GM18511 (cell line): ENCODE results near the gene NRAP.

ENCODE experiments used
- ATAC-seq: cut with Tn5 transposase; IDR thresholded peaks from one replicate; pipeline ENCODE4 v1.9.1; 2021; ENCODE audit warnings: mild to moderate bottlenecking, moderate library complexity; ENCODE audit not compliant: unreplicated experiment

NRAP gene

GRCh38 chr10:113663908-113664307 lies at the start of gene NRAP:
Gene NRAP, minus strand, starts transcription at chr10:113664041. Its CDS starts 159 bp downstream, at chr10:113663882.
- no peak for ATAC-seq

- ATAC-seq = no peak
These were observed 49.8 kb upstream of the NRAP start for GRCh38 chr10:113713640-113713982.

GRCh38 chr10:113712755-113713639 lies 49.2 kb upstream of the NRAP start:
- no peak for ATAC-seq

- ATAC-seq = no peak
These were observed 48.2 kb upstream of the NRAP start for GRCh38 chr10:113712024-113712423.

GRCh38 chr10:113711142-113711541 lies 47.3 kb upstream of the NRAP start:
- no peak for ATAC-seq

- ATAC-seq = no peak
These were observed 45.5 kb upstream of the NRAP start for GRCh38 chr10:113709221-113709838.

- ATAC-seq = no peak
These were observed 44.8 kb upstream of the NRAP start for GRCh38 chr10:113708640-113709039.

- ATAC-seq = no peak
These were observed 42.8 kb upstream of the NRAP start for GRCh38 chr10:113706623-113707022.

GRCh38 chr10:113705344-113705652 lies 41.5 kb upstream of the NRAP start:
- no peak for ATAC-seq

GRCh38 chr10:113704637-113705343 lies 40.9 kb upstream of the NRAP start:
- peak; percentile 62 for ATAC-seq

- ATAC-seq = no peak
These were observed 33.8 kb upstream of the NRAP start for GRCh38 chr10:113697595-113697994.

GRCh38 chr10:113695691-113696090 lies 31.9 kb upstream of the NRAP start:
- no peak for ATAC-seq

GRCh38 chr10:113693348-113693747 lies 29.5 kb upstream of the NRAP start:
- ATAC-seq = no peak

GRCh38 chr10:113692271-113692670 lies 28.4 kb upstream of the NRAP start:
- no peak for ATAC-seq

GRCh38 chr10:113691381-113691780 lies 27.5 kb upstream of the NRAP start:
- no peak for ATAC-seq

- no peak for ATAC-seq
These were observed 26.9 kb upstream of the NRAP start for GRCh38 chr10:113690749-113691148.

GRCh38 chr10:113689574-113689973 lies 25.7 kb upstream of the NRAP start:
- ATAC-seq = no peak

GRCh38 chr10:113689057-113689456 lies 25.2 kb upstream of the NRAP start:
- ATAC-seq = no peak

- no peak for ATAC-seq
These were observed 23.2 kb upstream of the NRAP start for GRCh38 chr10:113687037-113687436.

- ATAC-seq = no peak
These were observed 22.2 kb upstream of the NRAP start for GRCh38 chr10:113686028-113686427.

GRCh38 chr10:113683300-113683699 lies 19.5 kb upstream of the NRAP start:
- no peak for ATAC-seq
